ENCODE results near the gene GRIK5. TPM values are rescaled to one million over a fixed set of nuclear protein-coding genes. Genes with fewer than 3 reads are reported as not detected.

GRIK5 gene
- total RNA-seq, 1 experiment from 2014 or later = 43.1 TPM

DNA sequence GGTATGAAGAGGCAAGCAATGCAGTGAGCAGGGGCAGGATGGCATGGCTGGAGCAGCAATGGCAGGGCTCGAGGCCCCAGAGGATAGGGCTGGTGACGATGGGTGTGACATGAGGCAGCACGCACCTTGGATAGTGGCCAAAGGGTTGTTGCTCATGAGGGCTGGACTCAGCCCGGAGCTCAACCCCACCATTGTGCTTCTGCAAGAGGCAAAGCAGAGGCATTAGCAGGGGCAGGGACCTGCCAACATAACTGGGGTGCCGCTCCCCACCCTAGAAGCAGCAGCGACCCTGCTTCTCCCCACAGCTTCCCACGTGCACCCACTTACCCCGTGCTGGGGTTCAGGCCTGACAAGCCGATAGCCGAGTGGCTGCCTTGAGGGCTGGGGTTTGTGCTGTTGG, 21.7 kb upstream of the GRIK5 start:
- H3K23ac ChIP-seq (ENCODE audit: insufficient read length, low read depth, low read length) = no peak overlapping the region
- H3K27me3 ChIP-seq (ENCODE audit: insufficient read depth, low read length) = no peaks in the 10 kb centered on the region
- H2AFZ ChIP-seq (ENCODE audit: low read length) = no peak overlapping the region
- no peak for DNase-seq
- Mint-ChIP-seq H3K27me3 (ENCODE audit: low read depth) (peaks cover 19% of the 10 kb centered on the region), H3K4me1 (peaks cover 16 to 54% of the 10 kb centered on the region in 2 experiments), H3K4me3 (no peak overlapping the region), H3K27ac (no peak overlapping the region), H3K9me3 (no peaks in the 10 kb centered on the region), H3K36me3 (ENCODE audit: insufficient read depth in 1 of 3, low read depth in 3 of 3) (no peaks in the 10 kb centered on the region; a peak in 1 of 7 replicates)
- H3K4ac ChIP-seq (ENCODE audit: low read depth, low read length) = no peak overlapping the region
- no peak overlapping the region for H2BK20ac ChIP-seq (ENCODE audit: low read depth, low read length, poor library complexity, severe bottlenecking)
- H2BK120ac ChIP-seq (ENCODE audit: low read depth, low read length, poor library complexity, severe bottlenecking) = no peak overlapping the region
- H2BK12ac ChIP-seq (ENCODE audit: insufficient read length, low read depth, low read length) = no peak overlapping the region
- H4K20me1 ChIP-seq (ENCODE audit: control insufficient read depth, insufficient read depth, insufficient read length) = no peaks in the 10 kb centered on the region
- H3K14ac ChIP-seq (ENCODE audit: insufficient read depth, low read length) = no peak overlapping the region
- no peak overlapping the region for H4K8ac ChIP-seq (replicated peaks; ENCODE audit: insufficient read length, low read depth, low read length)
- no peaks in the 10 kb centered on the region for H3K9me3 ChIP-seq (ENCODE audit: control insufficient read depth, low read depth, low read length)
- H3T11ph ChIP-seq (ENCODE audit: low read length) = no peak overlapping the region
- H3K56ac ChIP-seq (ENCODE audit: insufficient read length, low read depth, low read length) = no peak overlapping the region
- H4K91ac ChIP-seq (ENCODE audit: insufficient read length, low read depth, low read length) = no peak overlapping the region
- no peak overlapping the region for H3K4me2 ChIP-seq (ENCODE audit: insufficient read depth, insufficient read length, low read length)
- no peak overlapping the region for H4K5ac ChIP-seq (ENCODE audit: insufficient read length, low read depth, low read length)
- H2AK5ac ChIP-seq (ENCODE audit: insufficient read length, low read length) = no peak overlapping the region
- WGBS (ENCODE audit: extremely low coverage, insufficient read length, low lambda C conversion rate) = no CpG with 5 or more reads among the region's 10 CpGs
- no peaks in the 10 kb centered on the region for H3K23me2 ChIP-seq (ENCODE audit: insufficient read length, low read depth, low read length, poor library complexity, severe bottlenecking)
- no peak overlapping the region for H2BK5ac ChIP-seq (ENCODE audit: insufficient read length, low read length)
- no peaks in the 10 kb centered on the region for H3K79me2 ChIP-seq (ENCODE audit: insufficient read depth, low read length)
- H3K9ac ChIP-seq (ENCODE audit: extremely low read depth, insufficient read length, low read length) = no peak overlapping the region
- H3K4me1 ChIP-seq (ENCODE audit: insufficient read depth, low read length) = no peaks in the 10 kb centered on the region
- H3K27ac ChIP-seq (ENCODE audit: insufficient read length, low read depth, low read length) = no peak overlapping the region
- no peak overlapping the region for H2BK15ac ChIP-seq (ENCODE audit: low read depth, low read length)
- TF ChIP-seq, protein P1, sequence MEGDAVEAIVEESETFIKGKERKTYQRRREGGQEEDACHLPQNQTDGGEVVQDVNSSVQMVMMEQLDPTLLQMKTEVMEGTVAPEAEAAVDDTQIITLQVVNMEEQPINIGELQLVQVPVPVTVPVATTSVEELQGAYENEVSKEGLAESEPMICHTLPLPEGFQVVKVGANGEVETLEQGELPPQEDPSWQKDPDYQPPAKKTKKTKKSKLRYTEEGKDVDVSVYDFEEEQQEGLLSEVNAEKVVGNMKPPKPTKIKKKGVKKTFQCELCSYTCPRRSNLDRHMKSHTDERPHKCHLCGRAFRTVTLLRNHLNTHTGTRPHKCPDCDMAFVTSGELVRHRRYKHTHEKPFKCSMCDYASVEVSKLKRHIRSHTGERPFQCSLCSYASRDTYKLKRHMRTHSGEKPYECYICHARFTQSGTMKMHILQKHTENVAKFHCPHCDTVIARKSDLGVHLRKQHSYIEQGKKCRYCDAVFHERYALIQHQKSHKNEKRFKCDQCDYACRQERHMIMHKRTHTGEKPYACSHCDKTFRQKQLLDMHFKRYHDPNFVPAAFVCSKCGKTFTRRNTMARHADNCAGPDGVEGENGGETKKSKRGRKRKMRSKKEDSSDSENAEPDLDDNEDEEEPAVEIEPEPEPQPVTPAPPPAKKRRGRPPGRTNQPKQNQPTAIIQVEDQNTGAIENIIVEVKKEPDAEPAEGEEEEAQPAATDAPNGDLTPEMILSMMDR (conservative IDR thresholded peaks at IDR 0.05) = no peak
- H3K79me1 ChIP-seq (ENCODE audit: insufficient read depth, low read depth, low read length, poor library complexity, severe bottlenecking) = no peaks in the 10 kb centered on the region
- H3K18ac ChIP-seq (ENCODE audit: insufficient read length, low read depth, low read length) = no peak overlapping the region

Measured in H9 (cell line).